Caco-2 (cell line): ENCODE measurements around the gene FASTK. TPM values are rescaled to one million over a fixed set of nuclear protein-coding genes. Genes with fewer than 3 reads are reported as not detected.
A peak's percentile ranks its signal among the peaks of the same experiment; 100 is the strongest.

Experiments
- BruUV-seq: library from RNA; stranded (reverse); fragments of 400-500 nt; replicated peaks from 2 replicates; lab custom pipeline; 2021; lab: Mats Ljungman, UMichigan
- CTCF ChIA-PET: fragments of 300-600 bp; sonication (Branson Sonifier 250); formaldehyde crosslinking; loops from one replicate; lab custom pipeline; 2022; ENCODE audit warnings: antibody characterized with exemption; lab: Charles Lee
- POLR2A ChIA-PET: fragments of 300-600 bp; sonication (Branson Sonifier 250); formaldehyde crosslinking; loops from one replicate; lab custom pipeline; 2022; ENCODE audit warnings: antibody characterized with exemption; lab: Charles Lee
- DNase-seq, 2 experiments: peaks; one replicate each; pipeline versions ENCODE4 v3.0.0 to v3.0.0-alpha.2; 2020 to 2022
- H3K27me3 ChIP-seq: replicated peaks from 2 replicates; pipeline ENCODE4 v1.6.0; 2011; ENCODE audit warnings: low read length; ENCODE audit not compliant: control insufficient read depth, insufficient read depth
- H3K36me3 ChIP-seq: 2 replicates; pipeline ENCODE4 v1.5.1; 2011; ENCODE audit warnings: low read length; ENCODE audit not compliant: control insufficient read depth, insufficient read depth
- H3K4me1 ChIP-seq: fragments of 250-450 bp; sonication (Bioruptor Pico); 2 replicates; pipeline ENCODE4 v1.5.1; 2020; ENCODE audit warnings: mild to moderate bottlenecking
- H3K4me3 ChIP-seq: 2 replicates; pipeline ENCODE4 v1.5.1; 2011; ENCODE audit warnings: low read depth, mild to moderate bottlenecking, control low read depth, low read length
- H3K9me3 ChIP-seq: fragments of 250-450 bp; sonication (Bioruptor Pico); 2 replicates; pipeline ENCODE4 v1.5.1; 2020; ENCODE audit warnings: mild to moderate bottlenecking, moderate library complexity
- H3K27ac Mint-ChIP-seq: one replicate; pipeline ENCODE4 v1.8.0; 2022; ENCODE audit warnings: mixed read lengths; ENCODE audit not compliant: unreplicated experiment
- H3K27me3 Mint-ChIP-seq: one replicate; pipeline ENCODE4 v1.8.0; 2022; ENCODE audit warnings: mixed read lengths; ENCODE audit not compliant: insufficient read depth, unreplicated experiment
- H3K36me3 Mint-ChIP-seq: one replicate; pipeline ENCODE4 v1.8.0; 2022; ENCODE audit warnings: mild to moderate bottlenecking, mixed read lengths; ENCODE audit not compliant: insufficient read depth, unreplicated experiment
- H3K4me1 Mint-ChIP-seq: one replicate; pipeline ENCODE4 v1.8.0; 2022; ENCODE audit warnings: low read depth, mixed read lengths; ENCODE audit not compliant: unreplicated experiment
- H3K4me3 Mint-ChIP-seq: one replicate; pipeline ENCODE4 v1.8.0; 2022; ENCODE audit warnings: mild to moderate bottlenecking, moderate library complexity, mixed read lengths; ENCODE audit not compliant: unreplicated experiment
- H3K9me3 Mint-ChIP-seq: one replicate; pipeline ENCODE4 v1.8.0; 2022; ENCODE audit warnings: mixed read lengths; ENCODE audit not compliant: unreplicated experiment
- intact Hi-C: fragments of 100-400 bp; cut with micrococcal nuclease; formaldehyde crosslinking; loops from one replicate; pipeline ENCODE4 v1.10.0; 2022; ENCODE audit not compliant: unreplicated experiment
- total RNA-seq: library from RNA; stranded (reverse); gene quantifications from 2 replicates; pipeline ENCODE4 v1.2.3, GENCODE V29; 2022
- TF ChIP-seq, protein P1 (sequence below), 2 experiments: fragments of 200-600 bp in 1 of 2; IDR thresholded peaks; 1 replicate in 1 of 2; 2 replicates in 1 of 2; pipeline versions ENCODE4 v1.5.1 to v1.8.0; 2011 to 2022; ENCODE audit warnings: antibody characterized with exemption in 1 of 2, control low read depth in 1 of 2, inconsistent platforms in 1 of 2, low read depth in 1 of 2, low read length in 1 of 2, mild to moderate bottlenecking in 1 of 2, moderate library complexity in 1 of 2; ENCODE audit not compliant: insufficient read depth in 1 of 2, severe bottlenecking in 1 of 2, unreplicated experiment in 1 of 2

FASTK gene
- total RNA-seq, 1 experiment from 2014 or later: 114 TPM

DNA sequence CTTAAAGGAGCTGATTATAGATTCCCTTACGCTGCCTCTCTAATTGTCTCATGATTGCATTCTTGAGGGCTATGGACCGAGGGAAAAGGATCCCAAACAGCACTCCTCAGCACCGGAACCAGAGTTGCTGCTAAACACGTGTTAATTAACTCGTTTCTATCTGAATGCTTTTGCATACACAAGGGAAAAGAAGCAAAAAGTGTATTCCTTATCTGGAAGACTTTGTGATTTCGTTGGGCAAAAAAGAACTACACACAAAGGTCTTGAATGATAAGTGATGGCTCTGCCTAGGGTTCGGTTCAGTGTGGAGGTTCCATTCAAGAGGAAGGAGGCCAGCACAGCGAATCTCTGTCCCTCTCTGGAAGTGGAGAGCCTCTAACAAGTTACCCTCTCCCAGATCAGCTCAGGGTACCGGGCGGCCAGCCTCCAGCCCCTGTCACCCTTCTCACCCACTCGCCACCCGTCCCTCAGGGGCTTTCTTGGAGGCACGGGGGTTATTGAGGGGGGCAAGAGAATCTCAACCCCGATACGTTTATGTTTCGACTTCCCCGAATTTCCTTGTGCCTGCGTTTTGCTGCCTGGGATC is 21.7 kb downstream of the FASTK start:
- DNase-seq: no peak
- peak overlapping the region; percentile 59 for H3K4me3 ChIP-seq
- ChIA-PET POLR2A (interaction anchor here (0.5 to 0.9 kb wide), 3 partner anchors 29 to 461 kb away, joined by 3 to 6 read pairs (median 4); partner anchors contain the start of gene ABCB8), CTCF (interaction anchor here (1.0 to 1.6 kb wide), 2 partner anchors 31 to 65 kb away, joined by 4 to 7 read pairs; partner anchors contain the start of gene ABCB8)
- no peaks in the 10 kb centered on the region for H3K9me3 ChIP-seq
- intact Hi-C loops: loop anchor here (1.0 to 2.0 kb wide), 2 partner anchors 31 to 52 kb away; partner anchors contain the start of gene ABCB8
- TF ChIP-seq, protein P1, sequence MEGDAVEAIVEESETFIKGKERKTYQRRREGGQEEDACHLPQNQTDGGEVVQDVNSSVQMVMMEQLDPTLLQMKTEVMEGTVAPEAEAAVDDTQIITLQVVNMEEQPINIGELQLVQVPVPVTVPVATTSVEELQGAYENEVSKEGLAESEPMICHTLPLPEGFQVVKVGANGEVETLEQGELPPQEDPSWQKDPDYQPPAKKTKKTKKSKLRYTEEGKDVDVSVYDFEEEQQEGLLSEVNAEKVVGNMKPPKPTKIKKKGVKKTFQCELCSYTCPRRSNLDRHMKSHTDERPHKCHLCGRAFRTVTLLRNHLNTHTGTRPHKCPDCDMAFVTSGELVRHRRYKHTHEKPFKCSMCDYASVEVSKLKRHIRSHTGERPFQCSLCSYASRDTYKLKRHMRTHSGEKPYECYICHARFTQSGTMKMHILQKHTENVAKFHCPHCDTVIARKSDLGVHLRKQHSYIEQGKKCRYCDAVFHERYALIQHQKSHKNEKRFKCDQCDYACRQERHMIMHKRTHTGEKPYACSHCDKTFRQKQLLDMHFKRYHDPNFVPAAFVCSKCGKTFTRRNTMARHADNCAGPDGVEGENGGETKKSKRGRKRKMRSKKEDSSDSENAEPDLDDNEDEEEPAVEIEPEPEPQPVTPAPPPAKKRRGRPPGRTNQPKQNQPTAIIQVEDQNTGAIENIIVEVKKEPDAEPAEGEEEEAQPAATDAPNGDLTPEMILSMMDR (IDR thresholded peaks at IDR 0.05; ENCODE audit: insufficient read depth in 1 of 2, low read depth in 1 of 2, low read length in 1 of 2, severe bottlenecking in 1 of 2, unreplicated experiment in 1 of 2): no peak
- no peaks in the 10 kb centered on the region for H3K9me3 Mint-ChIP-seq
- peak overlapping the region; percentile 94 for H3K27ac Mint-ChIP-seq
- BruUV-seq: TSS peak; percentile 86
- peaks cover 29% of the 10 kb centered on the region for H3K4me1 ChIP-seq
- no peaks in the 10 kb centered on the region; the same call in 1 of the 2 replicates for H3K36me3 ChIP-seq
- H3K4me1 Mint-ChIP-seq: peaks cover 25% of the 10 kb centered on the region
- H3K36me3 Mint-ChIP-seq: peaks cover 36% of the 10 kb centered on the region
- H3K27me3 Mint-ChIP-seq: no peaks in the 10 kb centered on the region
- peak overlapping the region; percentile 95 for H3K4me3 Mint-ChIP-seq
- H3K27me3 ChIP-seq: no peaks in the 10 kb centered on the region

GRCh38 chr7:151057989-151058780 is 22.4 kb downstream of the FASTK start:
- Histone ChIP-seq H3K9me3 (no peaks in the 10 kb centered on the region), H3K4me3 (peak overlapping the region; percentile 59), H3K4me1 (peaks cover 23% of the 10 kb centered on the region), H3K27me3 (no peaks in the 10 kb centered on the region), H3K36me3 (no peaks in the 10 kb centered on the region; the same call in 1 of the 2 replicates)
- Mint-ChIP-seq H3K27me3 (no peaks in the 10 kb centered on the region), H3K4me1 (peaks cover 25% of the 10 kb centered on the region), H3K9me3 (no peaks in the 10 kb centered on the region), H3K4me3 (peak overlapping the region; percentile 95), H3K27ac (peak overlapping the region; percentile 94), H3K36me3 (peaks cover 29% of the 10 kb centered on the region)
- BruUV-seq: TSS peak; percentile 69
- CTCF ChIA-PET: interaction anchor here (0.6 to 1.6 kb wide), 4 partner anchors 23 to 66 kb away, joined by 3 to 7 read pairs (median 5); partner anchors contain the start of genes ABCB8 and FASTK
- TF ChIP-seq, protein P1 (IDR thresholded peaks at IDR 0.05; ENCODE audit: insufficient read depth in 1 of 2, low read depth in 1 of 2, low read length in 1 of 2, severe bottlenecking in 1 of 2, unreplicated experiment in 1 of 2): no peak
- POLR2A ChIA-PET: interaction anchor here (0.5 to 0.9 kb wide), 4 partner anchors 29 to 462 kb away, joined by 3 to 14 read pairs (median 5); partner anchors contain the start of gene ABCB8
- peak; percentile 98 to 99 for DNase-seq
- intact Hi-C loops: loop anchor here (1.0 to 2.0 kb wide), 2 partner anchors 30 to 53 kb away; partner anchors contain the start of gene ABCB8

GRCh38 chr7:151057506-151057988 is 23.1 kb downstream of the FASTK start, which contains the start of gene CDK5:
Gene CDK5 (minus strand): TSS chr7:151057897. CDS start chr7:151057848, 49 bp downstream.
- Histone ChIP-seq H3K36me3 (no peaks in the 10 kb centered on the region; the same call in 1 of the 2 replicates), H3K4me1 (peaks cover 23% of the 10 kb centered on the region), H3K9me3 (no peaks in the 10 kb centered on the region), H3K27me3 (no peaks in the 10 kb centered on the region), H3K4me3 (peak within 1 kb of the TSS; percentile 63)
- no TSS peak for BruUV-seq
- peak within 1 kb of the TSS; percentile 94 for H3K27ac Mint-ChIP-seq
- TF ChIP-seq, protein P1 (IDR thresholded peaks at IDR 0.05; ENCODE audit: insufficient read depth in 1 of 2, low read depth in 1 of 2, low read length in 1 of 2, severe bottlenecking in 1 of 2, unreplicated experiment in 1 of 2): no peak
- H3K36me3 Mint-ChIP-seq: peaks cover 23% of the 10 kb centered on the region
- DNase-seq: no peak
- peaks cover 25% of the 10 kb centered on the region for H3K4me1 Mint-ChIP-seq
- no peaks in the 10 kb centered on the region for H3K9me3 Mint-ChIP-seq
- ChIA-PET POLR2A (interaction anchor here (0.5 kb wide), 1 partner anchor 37 kb away, joined by 14 read pairs; no protein-coding TSS in a partner anchor), CTCF (interaction anchor here (0.6 to 1.6 kb wide), 3 partner anchors 23 to 66 kb away, joined by 3 to 6 read pairs (median 4); partner anchors contain the start of genes ABCB8 and FASTK)
- intact Hi-C loops: no loop called here
- H3K4me3 Mint-ChIP-seq: peak within 1 kb of the TSS; percentile 95
- no peaks in the 10 kb centered on the region for H3K27me3 Mint-ChIP-seq
